Measurements from ENCODE around the gene CACNA1F.

CACNA1F gene

GRCh38 chrX:49257074-49257790, 24.1 kb upstream of the CACNA1F start:
- DNase-seq: no peak

- DNase-seq: no peak
Observed at GRCh38 chrX:49256268-49256995, 23.3 kb upstream of the CACNA1F start.

- no peak for DNase-seq
Observed at GRCh38 chrX:49254639-49255038, 21.5 kb upstream of the CACNA1F start.

GRCh38 chrX:49251325-49251724, 18.2 kb upstream of the CACNA1F start:
- no peak for DNase-seq

GRCh38 chrX:49250578-49250977, 17.4 kb upstream of the CACNA1F start:
- no peak for DNase-seq

- DNase-seq: no peak
Observed at GRCh38 chrX:49250066-49250465, 16.9 kb upstream of the CACNA1F start.

GRCh38 chrX:49249616-49250015, 16.5 kb upstream of the CACNA1F start:
- no peak for DNase-seq

- DNase-seq: no peak
Observed at GRCh38 chrX:49249071-49249470, 15.9 kb upstream of the CACNA1F start.

- DNase-seq: no peak
Observed at GRCh38 chrX:49247916-49248811, 15.0 kb upstream of the CACNA1F start.

GRCh38 chrX:49247346-49247745, 14.2 kb upstream of the CACNA1F start:
- no peak for DNase-seq

- no peak for DNase-seq
Observed at GRCh38 chrX:49246541-49246940, 13.4 kb upstream of the CACNA1F start.

GRCh38 chrX:49244207-49244606, 11.1 kb upstream of the CACNA1F start:
- no peak for DNase-seq

- no peak for DNase-seq
Observed at GRCh38 chrX:49243166-49243565, 10.0 kb upstream of the CACNA1F start.

- no peak for DNase-seq
Observed at GRCh38 chrX:49242545-49243066, 9.5 kb upstream of the CACNA1F start.

- DNase-seq: no peak
Observed at GRCh38 chrX:49238735-49239134, 5.6 kb upstream of the CACNA1F start.

- DNase-seq: no peak
Observed at GRCh38 chrX:49237060-49237459, 3.9 kb upstream of the CACNA1F start.

- DNase-seq: no peak
Observed at GRCh38 chrX:49233887-49234555, 881 bp upstream of the CACNA1F start.

- DNase-seq: no peak
Observed at GRCh38 chrX:49232525-49232924, 615 bp downstream of the CACNA1F start.

GRCh38 chrX:49231333-49232000, 1.7 kb downstream of the CACNA1F start:
- DNase-seq: no peak

GRCh38 chrX:49230500-49231232, 2.5 kb downstream of the CACNA1F start:
- no peak for DNase-seq

- no peak for DNase-seq
Observed at GRCh38 chrX:49228185-49228584, 5.0 kb downstream of the CACNA1F start.

Measured in NCI-H446 treated with DMSO at 0.1 percent for 48 hours (cell line).